H1 (cell line): ENCODE measurements around the gene ASIP. TPM values are rescaled to one million over a fixed set of nuclear protein-coding genes. Genes with fewer than 3 reads are reported as not detected.

Source experiments
- polyA plus RNA-seq, 7 experiments: library from polyadenylated mRNA; depleted of rRNA in 3 of 7; stranded (reverse) in 5 of 7; unstranded in 2 of 7; fragments of >200 nt in 5 of 7; fragments of 200-250 nt in 2 of 7; gene quantifications; 1 replicate in 5 of 7; 2 replicates in 1 of 7; 4 replicates in 1 of 7; pipeline versions ENCODE4 v1.2.1 to v1.2.3, GENCODE V29; 2011 to 2013; ENCODE audit warnings: missing spikeins in 2 of 7, mixed read lengths in 2 of 7
- total RNA-seq: library from RNA; stranded (reverse); fragmentation: NEBNext Ultra II Directional; extraction: Animal tissue kit (Norgen Biotek cat#: 25700); gene quantifications from 2 replicates; pipeline ENCODE4 v1.2.1, GENCODE V29; 2021
- TF ChIP-seq, protein P1 (sequence below): fragments of 300-600 bp; sonication (generic); IDR thresholded peaks from 2 replicates; pipeline ENCODE4 v1.7.1; 2012; ENCODE audit warnings: low read length, moderate library complexity, mild to moderate bottlenecking, inconsistent platforms; ENCODE audit not compliant: insufficient replicate concordance

The ASIP gene
- total and polyA plus RNA-seq, 2 of the 8 experiments (the other 6 are each of a cell fraction or from before 2014, with no cell fraction given) = not detected

GRCh38 chr20:34301587-34302311 lies 60.5 kb downstream of the ASIP start (continued):
- TF ChIP-seq, protein P1, sequence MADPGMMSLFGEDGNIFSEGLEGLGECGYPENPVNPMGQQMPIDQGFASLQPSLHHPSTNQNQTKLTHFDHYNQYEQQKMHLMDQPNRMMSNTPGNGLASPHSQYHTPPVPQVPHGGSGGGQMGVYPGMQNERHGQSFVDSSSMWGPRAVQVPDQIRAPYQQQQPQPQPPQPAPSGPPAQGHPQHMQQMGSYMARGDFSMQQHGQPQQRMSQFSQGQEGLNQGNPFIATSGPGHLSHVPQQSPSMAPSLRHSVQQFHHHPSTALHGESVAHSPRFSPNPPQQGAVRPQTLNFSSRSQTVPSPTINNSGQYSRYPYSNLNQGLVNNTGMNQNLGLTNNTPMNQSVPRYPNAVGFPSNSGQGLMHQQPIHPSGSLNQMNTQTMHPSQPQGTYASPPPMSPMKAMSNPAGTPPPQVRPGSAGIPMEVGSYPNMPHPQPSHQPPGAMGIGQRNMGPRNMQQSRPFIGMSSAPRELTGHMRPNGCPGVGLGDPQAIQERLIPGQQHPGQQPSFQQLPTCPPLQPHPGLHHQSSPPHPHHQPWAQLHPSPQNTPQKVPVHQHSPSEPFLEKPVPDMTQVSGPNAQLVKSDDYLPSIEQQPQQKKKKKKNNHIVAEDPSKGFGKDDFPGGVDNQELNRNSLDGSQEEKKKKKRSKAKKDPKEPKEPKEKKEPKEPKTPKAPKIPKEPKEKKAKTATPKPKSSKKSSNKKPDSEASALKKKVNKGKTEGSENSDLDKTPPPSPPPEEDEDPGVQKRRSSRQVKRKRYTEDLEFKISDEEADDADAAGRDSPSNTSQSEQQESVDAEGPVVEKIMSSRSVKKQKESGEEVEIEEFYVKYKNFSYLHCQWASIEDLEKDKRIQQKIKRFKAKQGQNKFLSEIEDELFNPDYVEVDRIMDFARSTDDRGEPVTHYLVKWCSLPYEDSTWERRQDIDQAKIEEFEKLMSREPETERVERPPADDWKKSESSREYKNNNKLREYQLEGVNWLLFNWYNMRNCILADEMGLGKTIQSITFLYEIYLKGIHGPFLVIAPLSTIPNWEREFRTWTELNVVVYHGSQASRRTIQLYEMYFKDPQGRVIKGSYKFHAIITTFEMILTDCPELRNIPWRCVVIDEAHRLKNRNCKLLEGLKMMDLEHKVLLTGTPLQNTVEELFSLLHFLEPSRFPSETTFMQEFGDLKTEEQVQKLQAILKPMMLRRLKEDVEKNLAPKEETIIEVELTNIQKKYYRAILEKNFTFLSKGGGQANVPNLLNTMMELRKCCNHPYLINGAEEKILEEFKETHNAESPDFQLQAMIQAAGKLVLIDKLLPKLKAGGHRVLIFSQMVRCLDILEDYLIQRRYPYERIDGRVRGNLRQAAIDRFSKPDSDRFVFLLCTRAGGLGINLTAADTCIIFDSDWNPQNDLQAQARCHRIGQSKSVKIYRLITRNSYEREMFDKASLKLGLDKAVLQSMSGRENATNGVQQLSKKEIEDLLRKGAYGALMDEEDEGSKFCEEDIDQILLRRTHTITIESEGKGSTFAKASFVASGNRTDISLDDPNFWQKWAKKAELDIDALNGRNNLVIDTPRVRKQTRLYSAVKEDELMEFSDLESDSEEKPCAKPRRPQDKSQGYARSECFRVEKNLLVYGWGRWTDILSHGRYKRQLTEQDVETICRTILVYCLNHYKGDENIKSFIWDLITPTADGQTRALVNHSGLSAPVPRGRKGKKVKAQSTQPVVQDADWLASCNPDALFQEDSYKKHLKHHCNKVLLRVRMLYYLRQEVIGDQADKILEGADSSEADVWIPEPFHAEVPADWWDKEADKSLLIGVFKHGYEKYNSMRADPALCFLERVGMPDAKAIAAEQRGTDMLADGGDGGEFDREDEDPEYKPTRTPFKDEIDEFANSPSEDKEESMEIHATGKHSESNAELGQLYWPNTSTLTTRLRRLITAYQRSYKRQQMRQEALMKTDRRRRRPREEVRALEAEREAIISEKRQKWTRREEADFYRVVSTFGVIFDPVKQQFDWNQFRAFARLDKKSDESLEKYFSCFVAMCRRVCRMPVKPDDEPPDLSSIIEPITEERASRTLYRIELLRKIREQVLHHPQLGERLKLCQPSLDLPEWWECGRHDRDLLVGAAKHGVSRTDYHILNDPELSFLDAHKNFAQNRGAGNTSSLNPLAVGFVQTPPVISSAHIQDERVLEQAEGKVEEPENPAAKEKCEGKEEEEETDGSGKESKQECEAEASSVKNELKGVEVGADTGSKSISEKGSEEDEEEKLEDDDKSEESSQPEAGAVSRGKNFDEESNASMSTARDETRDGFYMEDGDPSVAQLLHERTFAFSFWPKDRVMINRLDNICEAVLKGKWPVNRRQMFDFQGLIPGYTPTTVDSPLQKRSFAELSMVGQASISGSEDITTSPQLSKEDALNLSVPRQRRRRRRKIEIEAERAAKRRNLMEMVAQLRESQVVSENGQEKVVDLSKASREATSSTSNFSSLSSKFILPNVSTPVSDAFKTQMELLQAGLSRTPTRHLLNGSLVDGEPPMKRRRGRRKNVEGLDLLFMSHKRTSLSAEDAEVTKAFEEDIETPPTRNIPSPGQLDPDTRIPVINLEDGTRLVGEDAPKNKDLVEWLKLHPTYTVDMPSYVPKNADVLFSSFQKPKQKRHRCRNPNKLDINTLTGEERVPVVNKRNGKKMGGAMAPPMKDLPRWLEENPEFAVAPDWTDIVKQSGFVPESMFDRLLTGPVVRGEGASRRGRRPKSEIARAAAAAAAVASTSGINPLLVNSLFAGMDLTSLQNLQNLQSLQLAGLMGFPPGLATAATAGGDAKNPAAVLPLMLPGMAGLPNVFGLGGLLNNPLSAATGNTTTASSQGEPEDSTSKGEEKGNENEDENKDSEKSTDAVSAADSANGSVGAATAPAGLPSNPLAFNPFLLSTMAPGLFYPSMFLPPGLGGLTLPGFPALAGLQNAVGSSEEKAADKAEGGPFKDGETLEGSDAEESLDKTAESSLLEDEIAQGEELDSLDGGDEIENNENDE = no peak
